ENCODE measurements around the gene TUBE1.
"Not testable (repeated sequence)": the region's sequence is repeated elsewhere in the genome, so short reads cannot be mapped to it uniquely, and the experiment has no call there.

TUBE1 gene, protein sequence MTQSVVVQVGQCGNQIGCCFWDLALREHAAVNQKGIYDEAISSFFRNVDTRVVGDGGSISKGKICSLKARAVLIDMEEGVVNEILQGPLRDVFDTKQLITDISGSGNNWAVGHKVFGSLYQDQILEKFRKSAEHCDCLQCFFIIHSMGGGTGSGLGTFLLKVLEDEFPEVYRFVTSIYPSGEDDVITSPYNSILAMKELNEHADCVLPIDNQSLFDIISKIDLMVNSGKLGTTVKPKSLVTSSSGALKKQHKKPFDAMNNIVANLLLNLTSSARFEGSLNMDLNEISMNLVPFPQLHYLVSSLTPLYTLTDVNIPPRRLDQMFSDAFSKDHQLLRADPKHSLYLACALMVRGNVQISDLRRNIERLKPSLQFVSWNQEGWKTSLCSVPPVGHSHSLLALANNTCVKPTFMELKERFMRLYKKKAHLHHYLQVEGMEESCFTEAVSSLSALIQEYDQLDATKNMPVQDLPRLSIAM

DNA sequence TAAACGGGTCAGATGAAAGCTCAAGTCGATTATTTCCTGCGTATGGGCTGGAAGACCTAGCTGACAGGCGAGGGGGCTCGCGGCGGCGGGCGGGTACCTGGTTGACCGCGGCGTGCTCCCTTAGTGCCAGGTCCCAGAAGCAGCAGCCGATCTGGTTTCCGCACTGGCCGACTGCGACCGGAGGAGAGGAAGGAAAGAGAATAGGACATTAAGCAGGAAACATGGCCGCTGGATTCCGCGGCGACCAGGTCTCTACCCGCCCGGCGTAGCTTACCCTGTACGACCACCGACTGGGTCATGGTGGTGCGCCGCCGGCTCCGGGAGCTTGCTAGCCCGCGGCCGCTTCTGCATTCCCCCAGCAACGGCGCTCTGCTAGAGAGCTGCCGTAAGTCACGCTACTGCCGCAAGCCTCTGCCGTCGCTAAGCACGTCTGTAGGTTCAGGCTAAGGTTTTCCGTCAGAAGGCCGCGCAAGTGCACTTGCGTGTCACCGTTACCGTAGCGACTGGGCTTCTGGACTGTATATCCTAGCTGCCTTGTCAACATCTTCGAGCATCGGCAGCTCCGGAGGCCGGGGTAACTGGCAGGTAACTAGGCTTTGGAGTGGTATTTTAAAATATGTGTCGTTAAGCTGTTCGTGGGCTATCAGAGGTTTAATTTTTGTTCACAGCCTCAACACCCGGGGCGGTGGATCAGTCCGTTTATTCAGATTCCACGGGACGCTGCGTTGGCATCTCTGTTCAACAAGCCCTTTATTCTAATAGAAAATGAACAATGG lies at the start of gene TUBE1, which contains the start of gene FAM229B:
Gene TUBE1 (minus strand): TSS at position 347 of the 776 bp plus-strand sequence. CDS start 48 bp downstream, at position 299.
Gene FAM229B (plus strand): TSS at position 456 of the 776 bp plus-strand sequence. CDS start 11,693 bp downstream, outside the sequence.
- DNase-seq, result peak; percentile 95

DNA sequence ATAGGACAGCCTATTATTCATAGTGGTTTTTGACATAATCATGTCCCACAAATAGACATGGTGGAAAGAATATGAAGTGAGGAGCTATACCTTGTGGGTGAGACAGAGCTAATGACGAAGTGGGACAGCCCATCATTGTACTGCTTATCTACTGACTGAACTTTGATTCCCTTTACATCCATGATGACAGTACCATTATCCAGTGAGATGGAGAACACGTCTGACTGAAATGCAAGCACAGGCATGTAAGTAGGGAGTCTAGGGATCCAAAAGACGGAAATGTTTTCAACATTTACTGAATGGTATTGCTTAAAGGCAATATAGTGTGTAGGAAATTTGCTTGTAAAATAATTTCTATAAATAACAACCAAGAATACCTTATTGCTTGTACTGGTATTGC lies 43.6 kb upstream of the TUBE1 start:
- no peak for DNase-seq

DNA sequence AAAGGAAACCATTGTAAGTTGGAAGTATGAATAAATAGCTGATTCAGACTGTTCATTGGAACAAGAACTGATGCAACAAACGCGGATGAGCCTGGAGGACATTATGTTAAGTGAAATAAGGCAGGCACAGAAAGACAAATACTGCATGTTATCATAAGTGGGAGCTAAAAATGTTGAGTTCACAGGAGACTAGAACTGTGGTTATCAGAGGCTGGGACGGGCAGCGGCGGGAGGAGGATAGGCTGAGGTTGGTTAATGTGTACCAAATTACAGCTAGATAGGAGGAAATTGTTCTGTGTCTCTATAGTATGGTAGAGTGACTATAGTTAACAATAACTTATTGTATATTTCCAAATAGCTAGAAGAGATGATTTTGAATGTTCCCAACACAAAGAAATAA lies 40.9 kb upstream of the TUBE1 start:
- no peak for DNase-seq

DNA sequence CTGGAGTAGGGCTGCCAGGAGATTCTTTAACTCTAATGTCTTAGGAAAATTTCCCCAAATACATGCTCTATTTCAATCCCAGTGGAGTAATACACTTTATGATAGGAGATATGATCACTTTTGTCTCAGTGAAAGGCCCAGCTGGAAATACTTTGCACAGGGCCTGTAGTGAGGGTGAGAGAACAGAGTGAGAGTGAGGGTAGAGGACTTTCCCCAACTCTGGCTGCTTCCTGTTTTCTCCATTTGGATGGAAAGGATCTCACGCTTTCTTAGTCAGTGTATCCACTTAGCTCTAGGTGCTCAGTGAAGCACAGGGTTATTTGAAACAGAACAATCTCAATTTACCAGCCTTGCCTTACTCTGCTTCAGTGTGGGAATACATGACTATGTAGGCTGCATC lies 36.7 kb upstream of the TUBE1 start:
- no peak for DNase-seq

DNA sequence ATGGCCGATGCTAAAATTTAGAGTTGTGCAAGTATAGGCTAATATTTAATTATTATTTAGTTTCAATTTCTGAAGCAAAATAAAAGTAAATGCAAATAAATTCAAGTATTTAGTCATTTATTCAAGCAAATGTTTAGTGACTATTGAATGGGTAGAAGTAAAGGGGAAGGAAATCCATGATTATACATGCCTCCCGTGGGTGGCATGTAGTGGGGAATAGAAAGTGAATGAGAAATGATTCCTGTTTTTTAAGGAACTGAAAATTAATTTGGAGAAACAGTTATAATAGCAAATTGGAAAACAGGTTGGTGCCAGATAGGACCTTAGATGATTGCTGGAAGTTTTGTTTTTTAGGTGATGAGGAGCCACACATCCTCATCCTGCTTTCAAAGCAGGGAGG lies 35.5 kb upstream of the TUBE1 start:
- no peak for DNase-seq

DNA sequence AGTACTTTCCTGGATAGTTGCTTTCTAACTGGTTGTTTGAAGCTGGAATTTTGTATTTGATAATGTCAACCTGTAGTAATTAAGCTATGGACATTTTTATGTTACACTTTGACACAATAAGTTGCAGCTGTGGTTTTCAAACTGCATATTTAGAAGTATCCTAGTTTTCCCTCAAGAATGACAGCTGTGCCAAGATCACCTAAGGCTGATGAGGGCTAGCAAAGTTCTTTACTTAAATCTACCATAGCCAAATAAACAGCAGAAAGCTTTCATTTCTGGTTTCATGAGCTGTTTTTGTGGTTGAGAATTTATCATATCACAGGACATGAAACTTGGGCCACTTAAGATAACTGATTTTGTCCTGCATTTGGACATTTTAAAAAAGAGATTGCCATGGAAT lies 30.8 kb upstream of the TUBE1 start:
- DNase-seq, result no peak

DNA sequence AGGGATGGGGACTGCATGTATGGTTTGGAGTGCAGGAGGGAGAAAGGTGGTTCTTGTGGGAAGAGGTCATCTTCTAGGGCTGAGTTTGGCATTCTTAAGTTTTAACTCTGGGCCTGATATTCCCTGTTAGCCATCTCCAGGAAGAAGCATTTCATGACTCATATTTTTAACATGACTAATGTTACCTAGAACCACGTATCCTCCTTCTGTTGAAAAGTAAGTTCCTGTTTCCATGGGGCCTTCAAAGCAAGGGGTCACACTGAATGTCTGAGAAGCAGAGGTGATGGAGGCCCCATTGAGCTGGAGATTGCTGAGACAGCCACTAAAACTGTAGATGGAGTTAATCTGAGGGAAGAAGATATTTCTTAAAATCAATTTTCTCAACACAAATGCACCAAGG lies 30.3 kb upstream of the TUBE1 start:
- DNase-seq, result no peak

DNA sequence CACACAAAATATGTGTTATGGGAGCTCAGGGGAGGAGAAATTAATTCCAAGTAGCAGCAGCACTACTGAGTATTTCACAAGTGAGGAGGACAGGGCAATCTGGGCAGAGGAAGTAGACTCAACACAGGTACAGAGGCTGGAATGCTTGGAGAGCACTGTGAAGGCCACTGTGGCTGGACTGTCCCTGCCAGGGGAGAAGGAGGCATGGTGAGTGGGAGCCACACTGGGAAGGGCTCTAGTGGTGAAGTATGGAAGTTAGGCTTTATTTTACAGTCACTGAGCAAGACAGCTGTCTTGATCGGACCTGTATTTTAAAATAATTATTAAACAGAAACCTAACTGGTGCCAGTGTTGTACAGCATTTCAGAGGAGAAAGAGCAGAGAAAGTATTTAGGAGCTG lies 28.9 kb upstream of the TUBE1 start:
- DNase-seq, result no peak

DNA sequence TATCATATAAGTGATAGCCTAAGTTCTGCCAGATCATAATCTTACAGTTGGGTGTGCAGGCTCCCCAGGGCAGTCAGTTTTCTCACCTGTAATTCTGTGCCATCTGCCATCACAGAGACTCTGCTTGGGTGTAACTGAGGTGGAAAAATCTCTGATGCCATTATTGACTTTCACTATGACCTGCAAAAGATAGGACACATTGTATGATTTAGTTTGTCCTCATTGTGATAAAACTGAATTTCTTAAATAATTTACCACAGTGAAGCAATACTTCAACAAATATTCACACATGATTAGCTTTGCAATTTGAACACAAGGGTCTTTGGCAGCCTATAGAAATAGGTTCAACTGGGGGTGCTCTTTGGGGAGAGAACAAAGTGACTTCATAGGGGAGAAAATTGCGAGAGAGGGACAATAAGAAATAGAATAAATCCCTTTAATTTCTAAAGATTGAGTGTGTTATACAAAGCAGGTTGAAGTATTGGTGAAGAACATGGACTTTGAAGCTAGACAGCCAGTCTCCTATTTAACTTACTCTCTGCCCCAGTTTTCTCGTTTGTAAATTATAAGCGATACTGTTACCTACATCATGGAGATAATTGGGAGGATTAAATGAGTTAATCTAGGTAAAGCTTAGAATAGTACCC lies 27.4 kb upstream of the TUBE1 start:
- no peak for DNase-seq

DNA sequence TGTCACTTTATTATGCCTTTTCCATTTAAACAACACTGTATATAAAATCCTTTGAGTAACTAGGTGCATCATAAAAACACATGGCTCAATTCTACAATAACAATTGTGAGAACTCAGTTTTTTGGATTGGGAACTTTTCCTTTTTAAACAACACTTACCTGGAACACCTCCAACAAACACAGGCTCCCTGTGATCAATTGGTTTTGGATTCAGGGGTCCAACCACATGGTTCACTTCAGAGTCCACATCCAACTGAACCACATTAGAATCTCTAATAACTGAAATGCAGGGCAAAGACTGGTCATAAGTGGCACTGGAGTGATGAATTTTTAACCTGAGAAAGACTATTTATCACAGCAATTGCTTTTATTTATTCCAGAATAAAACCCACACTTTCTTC lies 26.6 kb upstream of the TUBE1 start:
- DNase-seq, result no peak

DNA sequence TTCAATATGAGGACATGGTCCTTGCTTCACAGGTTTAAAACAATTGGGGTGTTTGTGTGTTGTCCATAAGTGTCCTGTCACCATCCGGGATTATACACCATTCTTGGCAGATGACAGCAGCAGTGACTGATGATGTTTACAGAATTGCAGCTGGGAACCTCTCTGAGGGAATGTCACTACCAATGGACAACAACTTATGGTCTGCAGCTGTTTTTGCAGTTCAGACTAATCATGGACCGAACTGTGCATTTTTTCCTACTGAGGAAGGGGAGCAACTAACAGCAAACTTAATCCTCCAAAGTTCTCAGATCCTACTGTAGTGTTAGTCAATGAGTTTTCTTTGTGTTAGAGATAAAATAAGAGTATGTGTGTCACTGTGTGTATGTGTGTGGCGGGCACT lies 26.1 kb upstream of the TUBE1 start:
- no peak for DNase-seq

DNA sequence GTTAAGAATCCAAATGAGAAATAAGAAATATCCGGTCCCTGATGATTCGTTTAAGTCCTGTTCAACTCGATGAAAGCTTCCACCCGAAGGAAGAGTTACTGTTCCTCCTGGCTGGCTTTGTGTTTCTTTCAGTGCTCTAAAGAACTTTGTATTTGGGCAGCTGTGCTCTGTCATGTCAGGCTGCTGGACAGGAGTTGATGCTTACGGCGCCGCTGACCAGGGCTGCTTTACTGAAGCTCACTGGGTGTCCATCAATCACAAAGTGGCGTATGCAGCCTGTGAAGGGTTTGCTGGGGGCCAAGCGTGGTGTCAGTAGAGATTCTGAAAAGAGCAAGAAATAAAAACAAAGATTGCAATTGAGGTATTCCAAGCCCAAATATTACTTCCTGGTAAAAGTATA lies 22.0 kb upstream of the TUBE1 start:
- no peak for DNase-seq

DNA sequence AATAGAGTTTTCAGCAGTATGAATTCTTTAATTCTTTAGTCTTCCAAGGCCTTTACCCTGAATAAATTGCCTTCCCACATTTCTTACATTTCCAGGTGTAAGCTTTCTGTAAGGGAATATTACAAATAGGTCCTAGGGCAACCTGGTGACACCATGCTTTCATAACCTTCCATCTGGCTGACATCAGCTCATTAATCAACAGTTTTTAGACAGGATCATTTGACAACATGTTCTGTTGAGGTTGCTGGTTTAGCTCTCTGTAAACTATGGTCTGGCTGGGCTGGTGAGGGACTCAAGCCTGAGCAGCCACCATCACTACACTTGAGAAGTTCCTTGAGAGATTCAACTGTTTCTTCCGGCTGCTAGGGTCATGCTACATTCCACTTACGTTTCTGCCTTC lies 19.3 kb upstream of the TUBE1 start:
- no peak for DNase-seq

DNA sequence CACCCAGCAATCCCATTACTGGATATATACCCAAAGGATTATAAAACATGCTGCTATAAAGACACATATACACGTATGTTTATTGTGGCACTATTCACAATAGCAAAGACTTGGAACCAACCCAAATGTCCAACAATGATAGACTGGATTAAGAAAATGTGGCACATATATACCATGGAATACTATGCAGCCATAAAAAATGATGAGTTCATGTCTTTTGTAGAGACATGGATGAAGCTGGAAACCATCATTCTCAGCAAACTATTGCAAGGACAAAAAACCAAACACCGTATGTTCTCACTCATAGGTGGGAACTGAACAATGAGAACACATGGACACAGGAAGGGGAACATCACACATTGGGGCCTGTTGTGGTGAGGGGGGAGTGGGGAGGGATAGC lies 18.7 kb upstream of the TUBE1 start:
- not testable (repeated sequence) for DNase-seq

DNA sequence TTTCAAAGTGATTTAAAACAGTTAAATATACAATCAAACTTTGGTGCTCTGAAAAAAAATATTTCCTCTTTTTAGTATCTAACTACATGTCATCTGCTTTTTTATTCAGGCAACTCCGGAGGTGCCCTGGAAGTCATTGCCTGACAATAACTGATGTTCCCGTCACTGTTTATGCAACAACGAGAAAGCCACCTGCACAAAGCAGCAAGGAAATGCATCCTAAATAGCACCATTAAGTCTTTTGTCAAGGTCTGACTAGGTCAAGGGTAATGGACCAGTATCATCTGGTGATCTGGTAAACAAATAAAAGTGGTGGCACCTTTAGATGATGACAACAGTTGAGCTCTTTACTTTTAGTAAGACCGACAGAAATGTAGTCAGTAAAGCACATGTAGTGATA lies 13.3 kb upstream of the TUBE1 start:
- DNase-seq, result no peak

DNA sequence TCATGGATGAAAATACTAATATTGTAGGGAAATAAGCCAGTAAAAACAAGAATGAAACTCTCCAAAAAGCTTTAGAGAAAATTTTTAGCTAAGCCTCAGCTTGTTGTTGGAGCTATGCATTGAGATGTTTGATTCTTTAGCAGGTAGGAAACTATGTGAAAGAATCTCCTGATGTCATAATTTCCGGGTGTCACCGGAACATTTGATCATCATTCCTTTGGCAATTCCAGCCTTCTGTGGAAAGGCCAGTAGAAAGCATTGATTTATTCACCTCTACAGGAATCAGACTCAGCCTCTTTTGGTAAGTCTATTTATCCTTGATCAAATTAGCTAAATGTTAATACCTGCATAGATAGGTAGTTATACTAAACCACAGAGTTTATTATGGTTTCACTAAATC lies 9.6 kb upstream of the TUBE1 start:
- no peak for DNase-seq

DNA sequence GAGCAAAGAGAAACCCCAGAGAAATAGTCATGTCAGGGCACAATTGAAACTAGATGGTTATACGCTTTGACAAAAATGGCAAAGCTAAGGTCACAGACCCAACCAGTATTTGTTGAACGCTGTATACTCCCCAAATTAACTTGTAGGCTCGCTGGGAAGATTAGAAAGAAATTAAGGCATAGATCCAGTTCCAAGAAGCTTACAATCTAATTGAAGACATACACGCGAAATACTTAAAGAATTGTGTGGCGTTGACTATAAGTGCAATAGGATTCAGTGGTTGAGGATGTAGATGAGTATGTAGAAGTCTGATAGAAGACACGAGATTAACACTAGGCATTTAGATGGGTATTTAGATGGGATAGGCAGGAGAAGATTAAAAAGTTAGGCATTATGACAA lies 634 bp upstream of the TUBE1 start:
- no peak for DNase-seq

DNA sequence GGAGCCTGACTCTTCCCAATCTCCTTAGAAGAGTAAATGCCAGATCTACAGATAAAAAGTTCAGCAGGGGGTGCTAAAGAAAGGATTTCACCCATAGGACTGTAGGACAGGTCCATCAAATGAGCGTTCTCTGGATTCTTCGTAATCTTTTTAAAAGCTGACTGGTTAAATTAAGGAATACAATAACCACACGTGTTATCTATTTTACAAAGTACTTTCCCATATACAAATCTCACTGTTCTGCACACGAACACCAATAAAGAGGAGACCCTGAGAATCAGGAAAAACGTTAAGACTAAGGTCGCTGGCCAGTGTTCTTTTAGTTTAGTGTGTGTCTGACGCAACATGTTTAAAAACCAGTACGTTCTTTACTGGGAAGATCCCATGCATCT lies 542 bp downstream of the TUBE1 start:
- no peak for DNase-seq

DNA sequence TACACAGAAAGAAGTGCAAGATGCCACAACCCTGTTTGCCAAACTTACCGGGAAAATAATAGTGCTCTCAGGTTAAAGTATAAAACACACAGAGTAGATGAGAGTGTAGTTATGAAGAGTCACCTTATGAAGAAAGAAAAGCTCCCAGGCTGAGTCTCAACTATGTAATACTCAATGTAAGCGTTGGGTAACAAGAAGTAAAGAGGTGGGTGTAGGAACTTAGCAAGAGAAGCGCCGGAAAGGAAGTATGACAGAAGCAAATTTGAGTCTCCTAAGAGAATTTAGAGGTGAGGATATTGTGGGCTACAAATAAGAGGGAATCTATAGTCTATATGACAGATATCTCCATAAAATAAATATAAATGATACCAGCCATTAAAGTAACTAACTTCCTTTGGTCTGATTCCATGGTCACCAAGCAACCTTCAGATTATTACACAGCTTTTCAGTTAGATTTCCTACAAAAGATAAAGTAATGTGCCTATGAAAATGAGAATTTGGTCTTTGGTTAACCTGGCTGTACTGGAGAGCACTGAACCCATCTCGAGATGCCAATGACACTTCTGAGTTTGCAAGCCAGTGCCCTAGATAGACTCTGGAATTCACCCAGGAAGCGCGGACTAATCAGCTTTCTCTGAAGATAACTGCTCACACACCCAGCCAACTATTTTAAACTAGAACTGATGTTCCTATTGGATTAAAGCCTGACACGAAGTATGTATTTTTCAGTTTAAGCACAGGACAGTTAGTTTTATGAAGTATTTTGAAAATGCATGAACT lies 1.8 kb downstream of the TUBE1 start:
- DNase-seq, result no peak

DNA sequence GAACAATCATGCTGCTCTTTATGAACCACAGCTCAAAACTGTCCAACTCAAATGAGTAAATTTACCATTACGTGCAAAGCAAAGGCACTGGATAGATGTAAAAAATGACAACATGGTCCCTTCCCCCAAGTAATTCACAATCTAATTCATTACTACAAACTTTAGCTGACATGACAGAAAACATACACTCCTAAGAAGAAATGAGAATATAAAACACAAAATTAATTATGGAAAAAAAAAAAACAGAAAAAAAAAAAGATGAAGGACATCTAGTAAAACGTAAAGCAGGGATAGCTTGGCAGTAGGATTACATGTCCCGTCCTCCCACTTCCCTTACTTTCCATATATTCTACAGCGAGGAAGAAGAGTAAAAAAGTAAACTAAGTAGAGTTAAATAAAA lies 5.7 kb downstream of the TUBE1 start:
- no peak for DNase-seq

DNA sequence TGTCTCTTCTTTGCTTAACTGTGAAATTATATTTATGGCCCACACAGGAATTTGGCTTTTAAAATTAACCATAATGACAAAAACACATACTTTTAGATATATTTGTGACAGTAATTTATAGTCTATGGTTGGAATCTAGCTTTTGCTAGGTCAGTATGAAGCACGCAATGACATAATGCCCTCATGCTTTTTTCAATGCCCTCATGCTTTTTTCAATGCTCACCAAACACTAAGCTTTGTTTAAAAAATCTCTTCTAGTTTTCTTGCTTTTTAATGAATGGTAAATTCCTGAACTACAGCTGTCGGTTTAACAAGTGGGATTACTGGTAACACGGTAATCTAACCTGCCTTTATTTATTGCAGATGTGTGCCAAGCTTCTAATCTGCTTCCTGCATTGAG lies 20.7 kb downstream of the TUBE1 start:
- no peak for DNase-seq

DNA sequence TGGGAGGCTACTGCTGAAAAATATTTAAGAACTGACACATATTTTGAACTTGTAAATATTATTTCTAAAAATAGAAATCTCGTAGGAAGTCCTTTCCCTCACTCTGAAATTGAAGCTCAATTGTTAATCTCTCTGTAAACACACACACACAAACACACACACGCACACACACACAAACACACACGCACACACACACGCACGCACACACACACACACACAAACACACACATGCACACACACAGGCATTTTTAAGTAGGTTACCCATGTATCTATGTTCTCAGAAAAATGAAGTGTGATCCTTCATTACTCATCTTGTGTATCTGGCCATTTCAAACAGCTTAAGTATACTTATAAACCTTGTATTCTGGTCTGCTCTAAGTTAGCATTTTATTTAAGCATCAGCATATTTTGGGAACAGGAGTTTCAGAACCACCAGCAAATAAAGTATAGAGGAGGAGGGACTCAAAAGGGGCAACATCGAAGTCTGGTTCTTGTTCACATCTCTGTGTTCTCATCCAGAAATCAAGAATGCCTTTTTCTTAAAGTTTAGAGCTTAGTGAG lies 21.8 kb downstream of the TUBE1 start:
- no peak for DNase-seq

All from left hindlimb (tissue), 1 donor.